Measurements from ENCODE around the gene TBX10.
"Not testable (repeated sequence)": the region's sequence is repeated elsewhere in the genome, so short reads cannot be mapped to it uniquely, and the experiment has no call there.

Gene TBX10

GRCh38 chr11:67639438-67639859, at the start of gene TBX10:
TSS of gene TBX10 (minus strand) at chr11:67639763. CDS start at chr11:67639472, 291 bp downstream.
- DNase-seq, result no peak
- in situ Hi-C loops (cut with HindIII; ENCODE audit: low pct_ligation_motif_present, low pct_unique_long_range_greater_than_20kb, low sequenced_read_pairs), result no loop called here

GRCh38 chr11:67689178-67689577, 49.6 kb upstream of the TBX10 start:
- in situ Hi-C loops (cut with HindIII; ENCODE audit: low pct_ligation_motif_present, low pct_unique_long_range_greater_than_20kb, low sequenced_read_pairs), result no loop called here

GRCh38 chr11:67687986-67688385, 48.4 kb upstream of the TBX10 start:
- in situ Hi-C loops (cut with HindIII; ENCODE audit: low pct_ligation_motif_present, low pct_unique_long_range_greater_than_20kb, low sequenced_read_pairs), result no loop called here
- DNase-seq, result no peak

More at GRCh38 chr11:67689178-67689577, 49.6 kb upstream of the TBX10 start:
- DNase-seq, result no peak

GRCh38 chr11:67685641-67686332, 46.2 kb upstream of the TBX10 start:
- DNase-seq; in situ Hi-C loops (cut with HindIII; ENCODE audit: low pct_ligation_motif_present, low pct_unique_long_range_greater_than_20kb, low sequenced_read_pairs): not testable (repeated sequence)

GRCh38 chr11:67682126-67683034, 42.8 kb upstream of the TBX10 start:
- in situ Hi-C loops (cut with HindIII; ENCODE audit: low pct_ligation_motif_present, low pct_unique_long_range_greater_than_20kb, low sequenced_read_pairs); DNase-seq: not testable (repeated sequence)

- in situ Hi-C loops (cut with HindIII; ENCODE audit: low pct_ligation_motif_present, low pct_unique_long_range_greater_than_20kb, low sequenced_read_pairs), result no loop called here
- DNase-seq, result no peak
Observed at GRCh38 chr11:67680696-67681470, 41.3 kb upstream of the TBX10 start.

GRCh38 chr11:67675058-67675747, 35.6 kb upstream of the TBX10 start:
- in situ Hi-C loops (cut with HindIII; ENCODE audit: low pct_ligation_motif_present, low pct_unique_long_range_greater_than_20kb, low sequenced_read_pairs), result no loop called here
- DNase-seq, result no peak

- DNase-seq, result no peak
- in situ Hi-C loops (cut with HindIII; ENCODE audit: low pct_ligation_motif_present, low pct_unique_long_range_greater_than_20kb, low sequenced_read_pairs), result no loop called here
Observed at GRCh38 chr11:67674442-67674871, 34.9 kb upstream of the TBX10 start, which contains the start of gene ALDH3B2. TSS of gene ALDH3B2 (minus strand) at chr11:67674623. CDS start at chr11:67666935, 7,688 bp downstream.

- DNase-seq, result no peak
Observed at GRCh38 chr11:67673902-67674301, 34.3 kb upstream of the TBX10 start.

GRCh38 chr11:67673358-67673757, 33.8 kb upstream of the TBX10 start:
- in situ Hi-C loops (cut with HindIII; ENCODE audit: low pct_ligation_motif_present, low pct_unique_long_range_greater_than_20kb, low sequenced_read_pairs), result no loop called here
- no peak for DNase-seq

More at GRCh38 chr11:67673902-67674301, 34.3 kb upstream of the TBX10 start:
- in situ Hi-C loops (cut with HindIII; ENCODE audit: low pct_ligation_motif_present, low pct_unique_long_range_greater_than_20kb, low sequenced_read_pairs), result no loop called here

GRCh38 chr11:67671211-67671520, 31.6 kb upstream of the TBX10 start:
- no peak for DNase-seq
- in situ Hi-C loops (cut with HindIII; ENCODE audit: low pct_ligation_motif_present, low pct_unique_long_range_greater_than_20kb, low sequenced_read_pairs), result no loop called here

GRCh38 chr11:67670316-67671210, 31.0 kb upstream of the TBX10 start:
- no peak for DNase-seq

GRCh38 chr11:67668192-67668551, 28.6 kb upstream of the TBX10 start:
- no peak for DNase-seq
- in situ Hi-C loops (cut with HindIII; ENCODE audit: low pct_ligation_motif_present, low pct_unique_long_range_greater_than_20kb, low sequenced_read_pairs), result no loop called here

More at GRCh38 chr11:67670316-67671210, 31.0 kb upstream of the TBX10 start:
- in situ Hi-C loops (cut with HindIII; ENCODE audit: low pct_ligation_motif_present, low pct_unique_long_range_greater_than_20kb, low sequenced_read_pairs), result no loop called here

GRCh38 chr11:67667490-67668191, 28.1 kb upstream of the TBX10 start:
- DNase-seq, result no peak
- in situ Hi-C loops (cut with HindIII; ENCODE audit: low pct_ligation_motif_present, low pct_unique_long_range_greater_than_20kb, low sequenced_read_pairs), result no loop called here

- DNase-seq, result no peak
- in situ Hi-C loops (cut with HindIII; ENCODE audit: low pct_ligation_motif_present, low pct_unique_long_range_greater_than_20kb, low sequenced_read_pairs), result no loop called here
Observed at GRCh38 chr11:67666676-67667489, 27.3 kb upstream of the TBX10 start.

- in situ Hi-C loops (cut with HindIII; ENCODE audit: low pct_ligation_motif_present, low pct_unique_long_range_greater_than_20kb, low sequenced_read_pairs), result no loop called here
- no peak for DNase-seq
Observed at GRCh38 chr11:67666303-67666645, 26.7 kb upstream of the TBX10 start.
